SK-N-SH (cell line): ENCODE results near the gene CYTH3. TPM values are rescaled to one million over a fixed set of nuclear protein-coding genes. Genes with fewer than 3 reads are reported as not detected.

Experiments used
- CTCF ChIA-PET: fragments of 300-600, 350-600 bp; formaldehyde crosslinking; extraction: SDS; loops from one replicate; lab custom pipeline; 2021; lab: Yijun Ruan, JAX
- POLR2A ChIA-PET: fragments of 350-600 bp; sonication (Branson Sonifier 250); formaldehyde crosslinking; extraction: SDS; loops from one replicate; lab custom pipeline; 2020; ENCODE audit warnings: antibody characterized with exemption, inconsistent platforms; lab: Yijun Ruan, JAX
- DNase-seq: peaks from one replicate; pipeline ENCODE4 v3.0.0; 2012
- H2AFZ ChIP-seq: fragments of 200-600 bp; sonication (generic); 2 replicates; pipeline ENCODE4 v1.8.1; 2016; ENCODE audit warnings: antibody characterized with exemption, mild to moderate bottlenecking, low read depth
- H3F3A ChIP-seq: fragments of 200-600 bp; sonication (generic); replicated peaks from 2 replicates; pipeline ENCODE3; 2016; ENCODE audit warnings: antibody characterized with exemption, mild to moderate bottlenecking; ENCODE audit not compliant: insufficient read depth
- H3K27ac ChIP-seq, 2 experiments: fragments of 200-500 bp in 1 of 2; fragments of 200-600 bp in 1 of 2; sonication (Bioruptor generic) in 1 of 2; sonication (generic), shearing (Covaris generic) in 1 of 2; 2 replicates each; pipeline versions ENCODE4 v1.5.1 to v1.6.1; 2014 to 2016; ENCODE audit warnings: low read depth in 2 of 2, inconsistent platforms in 1 of 2, low read length in 1 of 2, mild to moderate bottlenecking in 1 of 2, mixed read lengths in 1 of 2
- H3K27me3 ChIP-seq: fragments of 200-600 bp; sonication (generic), shearing (Covaris generic); 2 replicates; pipeline ENCODE4 v1.6.1; 2016; ENCODE audit warnings: mixed run types; ENCODE audit not compliant: insufficient read depth
- H3K36me3 ChIP-seq, 2 experiments: fragments of 200-500 bp in 1 of 2; fragments of 200-600 bp in 1 of 2; sonication (Bioruptor generic) in 1 of 2; sonication (generic) in 1 of 2; replicated peaks in 1 of 2; 2 replicates each; pipeline versions ENCODE3 to v1.5.1; 2014 to 2016; ENCODE audit warnings: low read length in 1 of 2, mild to moderate bottlenecking in 1 of 2; ENCODE audit not compliant: insufficient read depth in 2 of 2, control insufficient read depth in 1 of 2
- H3K4me1 ChIP-seq, 2 experiments: fragments of 200-500 bp in 1 of 2; fragments of 200-600 bp in 1 of 2; sonication (Bioruptor generic) in 1 of 2; sonication (generic), shearing (Covaris generic) in 1 of 2; 2 replicates each; pipeline versions ENCODE4 v1.5.1 to v1.6.1; 2014 to 2016; ENCODE audit warnings: low read depth in 1 of 2, low read length in 1 of 2, mixed run types in 1 of 2; ENCODE audit not compliant: insufficient read depth in 2 of 2, control insufficient read depth in 1 of 2
- H3K4me2 ChIP-seq: fragments of 200-600 bp; sonication (generic), shearing (Covaris generic); 2 replicates; pipeline ENCODE4 v1.6.1; 2017; ENCODE audit warnings: mixed run types
- H3K4me3 ChIP-seq, 2 experiments: fragments of 200-500 bp in 1 of 2; fragments of 200-600 bp in 1 of 2; sonication (Bioruptor generic) in 1 of 2; sonication (generic), shearing (Covaris generic) in 1 of 2; 2 replicates each; pipeline versions ENCODE4 v1.5.1 to v1.8.1; 2014 to 2016; ENCODE audit warnings: low read depth in 2 of 2, inconsistent platforms in 1 of 2, low read length in 1 of 2, mild to moderate bottlenecking in 1 of 2, mixed read lengths in 1 of 2, moderate library complexity in 1 of 2
- H3K79me2 ChIP-seq: fragments of 200-600 bp; sonication (generic); 2 replicates; pipeline ENCODE4 v1.8.1; 2017; ENCODE audit warnings: mild to moderate bottlenecking; ENCODE audit not compliant: insufficient read depth
- H3K9ac ChIP-seq: fragments of 200-600 bp; sonication (generic); 2 replicates; pipeline ENCODE4 v1.6.1; 2017; ENCODE audit warnings: mixed run types
- H3K9me2 ChIP-seq: fragments of 200-600 bp; sonication (generic); 2 replicates; pipeline ENCODE4 v1.6.1; 2017; ENCODE audit warnings: mixed run types
- H3K9me3 ChIP-seq: fragments of 200-600 bp; sonication (generic); 2 replicates; pipeline ENCODE4 v1.6.1; 2017; ENCODE audit warnings: mixed run types, mild to moderate bottlenecking, moderate library complexity
- H4K20me1 ChIP-seq: fragments of 200-600 bp; sonication (generic); 2 replicates; pipeline ENCODE4 v1.6.1; 2017; ENCODE audit warnings: mild to moderate bottlenecking, mixed run types; ENCODE audit not compliant: insufficient read depth
- EZH2phosphoT487 ChIP-seq: fragments of 200-600 bp; sonication (generic); IDR thresholded peaks from 2 replicates; pipeline ENCODE4 v1.6.1; 2017; ENCODE audit warnings: low read depth, mixed run types, mild to moderate bottlenecking, antibody characterized with exemption, moderate library complexity, borderline replicate concordance
- FOSL2 ChIP-seq: IDR thresholded peaks from 2 replicates; pipeline ENCODE4 v1.4.0; 2012; ENCODE audit warnings: low read depth, mild to moderate bottlenecking, moderate library complexity, borderline replicate concordance
- GABPA ChIP-seq: IDR thresholded peaks from 2 replicates; pipeline ENCODE4 v1.4.0; 2012; ENCODE audit warnings: low read depth, mild to moderate bottlenecking
- JUND ChIP-seq: IDR thresholded peaks from 2 replicates; pipeline ENCODE4 v1.4.0; 2012
- NRF1 ChIP-seq: IDR thresholded peaks from 2 replicates; pipeline ENCODE4 v1.6.1; 2012; ENCODE audit warnings: low read depth, mild to moderate bottlenecking, low read length
- PBX3 ChIP-seq: IDR thresholded peaks from 2 replicates; pipeline ENCODE4; 2012
- POLR2AphosphoS5 ChIP-seq: IDR thresholded peaks from 2 replicates; pipeline ENCODE4 v1.6.1; 2012; ENCODE audit warnings: low read depth, low read length
- RCOR1 ChIP-seq: fragments of 150-350 bp; IDR thresholded peaks from 2 replicates; pipeline ENCODE4 v1.6.1; 2017; ENCODE audit warnings: antibody characterized with exemption, low read length
- RFX5 ChIP-seq: IDR thresholded peaks from 2 replicates; pipeline ENCODE4 v1.6.1; 2012; ENCODE audit warnings: mild to moderate bottlenecking, improper control_type of control experiment, low read length
- RXRA ChIP-seq: IDR thresholded peaks from 2 replicates; pipeline ENCODE4 v1.4.0; 2012; ENCODE audit warnings: low read depth, mild to moderate bottlenecking, borderline replicate concordance
- SMC3 ChIP-seq: IDR thresholded peaks from 2 replicates; pipeline ENCODE4 v1.6.1; 2012; ENCODE audit warnings: low read depth, low read length, improper control_type of control experiment
- TCF12 ChIP-seq: IDR thresholded peaks from 2 replicates; pipeline ENCODE4 v1.4.0; 2012
- TEAD4 ChIP-seq: IDR thresholded peaks from 2 replicates; pipeline ENCODE4 v1.4.0; 2012; ENCODE audit warnings: mild to moderate bottlenecking, borderline replicate concordance; ENCODE audit not compliant: insufficient read depth
- WGBS: methylation state at CpG from one replicate; pipeline ENCODE4 v1.1.6; 2017; ENCODE audit warnings: low lambda C conversion rate; 5-methylcytosine and 5-hydroxymethylcytosine counted together
- polyA plus RNA-seq, 3 experiments: library from polyadenylated mRNA; depleted of rRNA; stranded (reverse); fragments of >200 nt; gene quantifications; 2 replicates each; pipeline ENCODE4 v1.2.3, GENCODE V29; 2012

Gene CYTH3
- polyA plus RNA-seq, 1 of the 3 experiments (the other 2 are of a cell fraction), result 55.1 TPM

DNA sequence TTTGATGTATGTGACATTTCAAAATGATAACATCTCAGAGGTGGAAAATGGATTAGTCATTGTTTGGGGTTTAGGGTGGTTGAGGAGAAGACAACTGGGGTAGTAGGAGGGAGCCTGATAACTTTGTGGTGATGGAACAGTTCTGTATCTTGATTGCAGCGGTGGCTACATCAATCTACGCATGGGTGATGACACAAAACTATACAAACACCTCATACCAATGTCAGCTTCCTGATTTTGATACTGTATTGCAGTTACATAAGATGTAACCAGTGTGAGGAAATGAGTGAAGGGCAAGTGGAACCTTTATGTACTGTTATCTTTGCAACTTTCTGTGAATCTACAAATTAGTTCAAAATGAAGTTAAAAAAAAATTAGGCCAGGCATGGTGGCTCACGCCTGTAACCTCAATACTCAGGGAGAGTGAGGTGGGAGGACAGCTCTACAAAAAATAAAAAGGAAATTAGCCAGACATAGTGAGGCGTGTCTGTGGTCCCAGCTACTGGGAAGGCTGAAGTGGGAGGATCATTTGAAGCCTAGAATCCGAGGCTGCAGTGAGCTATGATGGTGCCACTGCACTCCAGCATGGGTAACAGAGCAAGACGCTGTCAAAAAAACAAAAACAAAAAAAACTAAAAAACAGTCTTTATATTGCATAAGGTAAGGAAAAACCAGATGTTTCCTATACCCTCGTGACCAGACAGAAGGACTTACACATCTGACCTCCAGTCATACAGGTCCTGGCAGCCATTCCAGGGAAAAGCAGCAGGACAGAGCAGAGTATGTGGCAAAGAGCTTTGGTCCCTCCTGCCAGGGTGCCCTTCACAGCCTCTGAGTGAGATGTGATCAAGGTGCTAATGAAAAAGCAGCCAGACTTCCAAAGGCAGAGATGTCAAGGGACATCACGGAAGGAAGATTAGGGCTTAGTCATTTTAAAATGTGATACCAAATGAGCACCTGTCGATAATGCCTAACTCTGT is 50.8 kb downstream of the CYTH3 start:
- Histone ChIP-seq H3K9me2 (no peaks in the 10 kb centered on the region), H2AFZ (no peak overlapping the region), H3K4me1 (peaks cover 10 to 15% of the 10 kb centered on the region in 2 experiments; a peak in 3 of 4 replicates), H3K36me3 (no peaks in the 10 kb centered on the region), H3K27ac (no peak overlapping the region; a peak in 1 of 4 replicates), H3K9me3 (no peaks in the 10 kb centered on the region), H3K4me2 (no peak overlapping the region), H3K79me2 (peaks cover 98% of the 10 kb centered on the region), H3K4me3 (no peak overlapping the region), H3F3A (peaks cover 23% of the 10 kb centered on the region), H3K27me3 (no peaks in the 10 kb centered on the region), H3K9ac (no peak overlapping the region), H4K20me1 (peaks cover 35% of the 10 kb centered on the region; the same call in 1 of the 2 replicates)
- 84% methylated on average over 9 of the region's 9 CpGs for WGBS
- ChIA-PET POLR2A (no interaction called here), CTCF (interaction anchor here (1.0 to 1.2 kb wide), 4 partner anchors 14 to 102 kb away, joined by 3 to 4 read pairs (median 4); no protein-coding TSS in a partner anchor)
- DNase-seq, result no peak
- TF ChIP-seq FOSL2 (no peak; the same call in 1 of the 2 replicates), GABPA (no peak), JUND (peak; percentile 15; the same call in 1 of the 2 replicates), RCOR1 (no peak), TCF12 (0 out of 2 replicates have a peak, but pooled peaks have one; percentile 41), PBX3 (peak; percentile 72)

DNA sequence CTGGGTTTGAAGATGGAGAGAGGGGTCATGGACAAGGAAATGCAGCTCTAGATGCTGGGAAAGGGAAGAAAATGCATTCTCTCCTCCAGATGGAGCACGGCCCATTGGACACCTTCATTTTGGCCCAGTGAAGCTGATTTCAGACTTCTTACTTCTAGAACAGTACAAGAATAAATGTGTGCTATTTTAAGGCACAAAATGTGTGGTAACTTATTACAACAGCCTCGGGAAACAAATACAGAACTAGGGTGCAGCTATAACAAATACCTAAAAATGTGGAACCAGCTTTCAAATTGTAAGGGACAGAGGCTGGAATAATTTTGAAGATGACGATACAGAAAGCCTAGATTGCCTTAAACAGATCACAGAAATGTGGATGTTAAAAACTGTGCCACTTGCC is 54.1 kb downstream of the CYTH3 start:
- no peak for DNase-seq
- no peak overlapping the region for H2AFZ ChIP-seq
- TF ChIP-seq NRF1 (no peak), GABPA (no peak), RXRA (no peak), POLR2AphosphoS5 (no peak), EZH2phosphoT487 (no peak), RFX5 (no peak), SMC3 (no peak), TEAD4 (no peak)
- no peaks in the 10 kb centered on the region for H3K9me2 ChIP-seq
- H3K36me3 ChIP-seq, result no peaks in the 10 kb centered on the region
- ChIA-PET CTCF (interaction anchor here (0.6 to 1.8 kb wide), 2 partner anchors 21 to 58 kb away, joined by 3 to 5 read pairs; no protein-coding TSS in a partner anchor), POLR2A (no interaction called here)
- H3K4me2 ChIP-seq, result no peak overlapping the region
- H3F3A ChIP-seq, result peaks cover 13% of the 10 kb centered on the region
- peaks cover 98% of the 10 kb centered on the region for H3K79me2 ChIP-seq
- no peak overlapping the region for H3K27ac ChIP-seq
- H3K27me3 ChIP-seq, result no peaks in the 10 kb centered on the region
- peaks cover 0 to 6% of the 10 kb centered on the region in 2 experiments; a peak in 1 of 4 replicates for H3K4me1 ChIP-seq
- no peaks in the 10 kb centered on the region for H3K9me3 ChIP-seq
- no peak overlapping the region for H3K4me3 ChIP-seq
- peaks cover 35% of the 10 kb centered on the region; the same call in 1 of the 2 replicates for H4K20me1 ChIP-seq
- no peak overlapping the region for H3K9ac ChIP-seq
- 95% methylated on average over 3 of the region's 3 CpGs for WGBS
